ENCODE data around the gene MTREX. TPM values are rescaled to one million over a fixed set of nuclear protein-coding genes. Genes with fewer than 3 reads are reported as not detected.

Gene MTREX
- total RNA-seq, 1 donor from 2014 or later: 68.7 TPM

DNA sequence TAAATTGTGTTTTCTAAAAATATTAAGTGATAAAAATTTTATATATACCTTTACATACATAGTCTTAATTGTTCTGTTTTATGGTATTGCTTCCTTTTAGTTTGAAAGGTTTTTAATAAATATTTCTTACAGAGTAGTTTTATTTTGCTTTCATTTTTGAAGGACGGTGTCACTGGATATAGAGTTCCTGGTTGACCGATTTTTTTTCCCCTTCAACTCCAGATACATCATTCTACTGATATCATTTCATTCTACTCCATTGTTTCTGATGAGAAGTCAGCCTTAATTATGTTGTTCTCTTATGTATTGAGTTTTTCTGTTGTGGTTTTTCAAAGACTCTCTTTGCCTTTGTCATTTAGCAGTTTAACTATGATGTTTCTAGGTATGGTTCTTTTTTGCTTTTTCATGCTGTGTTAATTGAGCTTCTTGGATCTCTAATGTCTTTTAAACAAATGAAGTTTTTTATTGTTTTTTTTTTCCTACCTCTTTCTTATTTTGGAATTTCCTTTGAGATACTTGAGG lies 30.4 kb downstream of the MTREX start:
- H3K4me2 ChIP-seq (ENCODE audit: low read length): no peak overlapping the region
- Mint-ChIP-seq H3K9me3 (ENCODE audit: unreplicated experiment) (no peaks in the 10 kb centered on the region), H3K4me1 (ENCODE audit: low read depth, unreplicated experiment) (no peaks in the 10 kb centered on the region), H3K27ac (ENCODE audit: unreplicated experiment) (no peak overlapping the region), H3K36me3 (ENCODE audit: low read depth, unreplicated experiment) (no peaks in the 10 kb centered on the region), H3K4me3 (ENCODE audit: unreplicated experiment) (no peak overlapping the region), H3K27me3 (ENCODE audit: low read depth, unreplicated experiment) (no peaks in the 10 kb centered on the region)
- no peak overlapping the region for H3K27ac ChIP-seq (ENCODE audit: low read depth, low read length)
- H3K4me1 ChIP-seq (ENCODE audit: insufficient read depth, low read length): no peaks in the 10 kb centered on the region
- peaks cover 15% of the 10 kb centered on the region for H3K36me3 ChIP-seq (ENCODE audit: insufficient read depth, low read length)
- no peaks in the 10 kb centered on the region for H3K27me3 ChIP-seq (ENCODE audit: insufficient read depth, low read length)
- H3K9me3 ChIP-seq (ENCODE audit: insufficient read depth, low read depth, low read length): no peaks in the 10 kb centered on the region
- H3K79me2 ChIP-seq (ENCODE audit: insufficient read depth, low read length): peaks cover 55% of the 10 kb centered on the region
- no peak for TF ChIP-seq EZH2 (IDR thresholded peaks at IDR 0.05; ENCODE audit: insufficient read depth, low read length)
- no peak for DNase-seq (ENCODE audit: low read depth)
- no peak overlapping the region for H2AFZ ChIP-seq (ENCODE audit: low read depth, low read length)
- H3K4me3 ChIP-seq (ENCODE audit: insufficient read depth, low read depth, low read length): no peak overlapping the region
- no peak for FAIRE-seq
- H3K9ac ChIP-seq (ENCODE audit: low read length): no peak overlapping the region
- H4K20me1 ChIP-seq (ENCODE audit: insufficient read depth, low read length): peaks cover 12% of the 10 kb centered on the region

DNA sequence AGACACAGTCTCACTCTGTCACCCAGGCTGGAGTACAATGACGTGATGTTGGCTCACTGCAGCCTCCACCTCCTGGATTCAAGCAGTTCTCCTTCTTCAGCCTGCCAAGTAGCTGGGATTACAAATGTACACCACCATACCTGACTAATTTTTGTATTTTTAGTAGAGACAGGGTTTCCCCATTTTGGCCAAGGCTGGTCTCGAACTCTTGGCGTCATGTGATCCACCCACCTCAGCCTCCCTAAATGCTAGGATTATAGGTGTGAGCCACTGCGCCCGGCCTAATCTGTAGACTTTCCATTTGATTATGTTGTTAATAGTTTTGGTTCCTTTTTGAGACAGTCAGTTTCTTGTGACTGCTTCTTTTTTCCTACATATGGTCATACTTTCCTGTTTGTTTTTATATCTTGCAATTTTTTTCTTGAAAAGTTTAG lies 31.0 kb downstream of the MTREX start:
- no peak overlapping the region for H3K27ac ChIP-seq (ENCODE audit: low read depth, low read length)
- DNase-seq (ENCODE audit: low read depth) (no peak), FAIRE-seq (no peak)
- Mint-ChIP-seq H3K27ac (ENCODE audit: unreplicated experiment) (no peak overlapping the region), H3K4me1 (ENCODE audit: low read depth, unreplicated experiment) (no peaks in the 10 kb centered on the region), H3K27me3 (ENCODE audit: low read depth, unreplicated experiment) (no peaks in the 10 kb centered on the region), H3K36me3 (ENCODE audit: low read depth, unreplicated experiment) (no peaks in the 10 kb centered on the region), H3K4me3 (ENCODE audit: unreplicated experiment) (no peak overlapping the region), H3K9me3 (ENCODE audit: unreplicated experiment) (no peaks in the 10 kb centered on the region)
- H3K4me2 ChIP-seq (ENCODE audit: low read length): no peak overlapping the region
- TF ChIP-seq, protein P1, sequence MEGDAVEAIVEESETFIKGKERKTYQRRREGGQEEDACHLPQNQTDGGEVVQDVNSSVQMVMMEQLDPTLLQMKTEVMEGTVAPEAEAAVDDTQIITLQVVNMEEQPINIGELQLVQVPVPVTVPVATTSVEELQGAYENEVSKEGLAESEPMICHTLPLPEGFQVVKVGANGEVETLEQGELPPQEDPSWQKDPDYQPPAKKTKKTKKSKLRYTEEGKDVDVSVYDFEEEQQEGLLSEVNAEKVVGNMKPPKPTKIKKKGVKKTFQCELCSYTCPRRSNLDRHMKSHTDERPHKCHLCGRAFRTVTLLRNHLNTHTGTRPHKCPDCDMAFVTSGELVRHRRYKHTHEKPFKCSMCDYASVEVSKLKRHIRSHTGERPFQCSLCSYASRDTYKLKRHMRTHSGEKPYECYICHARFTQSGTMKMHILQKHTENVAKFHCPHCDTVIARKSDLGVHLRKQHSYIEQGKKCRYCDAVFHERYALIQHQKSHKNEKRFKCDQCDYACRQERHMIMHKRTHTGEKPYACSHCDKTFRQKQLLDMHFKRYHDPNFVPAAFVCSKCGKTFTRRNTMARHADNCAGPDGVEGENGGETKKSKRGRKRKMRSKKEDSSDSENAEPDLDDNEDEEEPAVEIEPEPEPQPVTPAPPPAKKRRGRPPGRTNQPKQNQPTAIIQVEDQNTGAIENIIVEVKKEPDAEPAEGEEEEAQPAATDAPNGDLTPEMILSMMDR (IDR thresholded peaks at IDR 0.05; ENCODE audit: insufficient read depth, low read depth, low read length): no peak
- no peak for TF ChIP-seq EZH2 (IDR thresholded peaks at IDR 0.05; ENCODE audit: insufficient read depth, low read length)
- H2AFZ ChIP-seq (ENCODE audit: low read depth, low read length): no peak overlapping the region
- peaks cover 10% of the 10 kb centered on the region for H4K20me1 ChIP-seq (ENCODE audit: insufficient read depth, low read length)
- peaks cover 50% of the 10 kb centered on the region for H3K79me2 ChIP-seq (ENCODE audit: insufficient read depth, low read length)
- no peaks in the 10 kb centered on the region for H3K9me3 ChIP-seq (ENCODE audit: insufficient read depth, low read depth, low read length)
- H3K36me3 ChIP-seq (ENCODE audit: insufficient read depth, low read length): peaks cover 16% of the 10 kb centered on the region
- H3K27me3 ChIP-seq (ENCODE audit: insufficient read depth, low read length): no peaks in the 10 kb centered on the region
- no peak overlapping the region for H3K9ac ChIP-seq (ENCODE audit: low read length)
- no peaks in the 10 kb centered on the region for H3K4me1 ChIP-seq (ENCODE audit: insufficient read depth, low read length)
- H3K4me3 ChIP-seq (ENCODE audit: insufficient read depth, low read depth, low read length): no peak overlapping the region

DNA sequence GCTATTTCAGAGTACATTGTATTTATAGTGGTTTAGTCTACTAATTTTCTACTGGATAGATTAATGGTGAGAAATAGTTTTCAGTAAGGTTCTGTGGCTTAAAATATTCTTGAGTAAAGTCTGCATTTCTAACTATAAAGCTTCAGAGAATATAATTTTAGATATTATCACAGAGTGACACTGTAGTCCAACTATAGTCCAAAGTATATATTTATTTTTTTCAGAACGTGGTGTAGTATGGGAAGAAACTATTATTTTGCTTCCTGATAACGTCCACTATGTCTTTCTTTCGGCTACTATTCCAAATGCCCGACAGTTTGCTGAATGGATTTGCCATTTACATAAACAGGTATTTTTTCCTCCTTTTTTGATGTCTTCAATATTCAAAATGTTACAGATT lies 35.3 kb downstream of the MTREX start:
- peaks cover 19% of the 10 kb centered on the region for H3K36me3 Mint-ChIP-seq (ENCODE audit: low read depth, unreplicated experiment)
- peaks cover 37% of the 10 kb centered on the region for H3K36me3 ChIP-seq (ENCODE audit: insufficient read depth, low read length)
- FAIRE-seq: no peak

More for the DNA sequence above, 35.3 kb downstream of the MTREX start:
- H3K9ac ChIP-seq (ENCODE audit: low read length): no peak overlapping the region
- no peak overlapping the region for H3K4me3 ChIP-seq (ENCODE audit: insufficient read depth, low read depth, low read length)
- peaks cover 2% of the 10 kb centered on the region for H3K9me3 Mint-ChIP-seq (ENCODE audit: unreplicated experiment)
- no peaks in the 10 kb centered on the region for H3K9me3 ChIP-seq (ENCODE audit: insufficient read depth, low read depth, low read length)
- no peaks in the 10 kb centered on the region for H3K4me1 Mint-ChIP-seq (ENCODE audit: low read depth, unreplicated experiment)
- H3K27me3 Mint-ChIP-seq (ENCODE audit: low read depth, unreplicated experiment): no peaks in the 10 kb centered on the region
- H3K27ac Mint-ChIP-seq (ENCODE audit: unreplicated experiment): no peak overlapping the region
- H3K4me1 ChIP-seq (ENCODE audit: insufficient read depth, low read length): no peaks in the 10 kb centered on the region
- no peak for DNase-seq (ENCODE audit: low read depth)
- H3K4me2 ChIP-seq (ENCODE audit: low read length): no peak overlapping the region
- H3K79me2 ChIP-seq (ENCODE audit: insufficient read depth, low read length): peaks cover 13% of the 10 kb centered on the region
- H3K4me3 Mint-ChIP-seq (ENCODE audit: unreplicated experiment): no peak overlapping the region
- TF ChIP-seq, protein P1 (IDR thresholded peaks at IDR 0.05; ENCODE audit: insufficient read depth, low read depth, low read length): no peak
- no peak for TF ChIP-seq EZH2 (IDR thresholded peaks at IDR 0.05; ENCODE audit: insufficient read depth, low read length)
- no peak overlapping the region for H2AFZ ChIP-seq (ENCODE audit: low read depth, low read length)
- H4K20me1 ChIP-seq (ENCODE audit: insufficient read depth, low read length): peaks cover 2% of the 10 kb centered on the region
- H3K27ac ChIP-seq (ENCODE audit: low read depth, low read length): no peak overlapping the region
- no peaks in the 10 kb centered on the region for H3K27me3 ChIP-seq (ENCODE audit: insufficient read depth, low read length)
